GM12878 (cell line): ENCODE measurements around the gene KCNK1. TPM values are rescaled to one million over a fixed set of nuclear protein-coding genes. Genes with fewer than 3 reads are reported as not detected.

ENCODE experiments used
- CBX3 ChIP-seq: fragments of 200-600 bp; sonication (generic); IDR thresholded peaks from 2 replicates; pipeline ENCODE4 v1.6.1; 2016; ENCODE audit warnings: low read depth, borderline replicate concordance
- CBX5 ChIP-seq: sonication (generic); IDR thresholded peaks from 2 replicates; pipeline ENCODE4 v1.6.1; 2016; ENCODE audit warnings: low read depth, moderate library complexity, mild to moderate bottlenecking, inconsistent platforms
- CEBPB ChIP-seq, 2 experiments: fragments of 150-350 bp in 1 of 2; IDR thresholded peaks; 2 replicates each; pipeline ENCODE4 v1.6.1; 2012 to 2014; ENCODE audit warnings: low read depth in 2 of 2, low read length in 2 of 2, borderline replicate concordance in 1 of 2, inconsistent platforms in 1 of 2
- CEBPZ ChIP-seq: fragments of 150-350 bp; IDR thresholded peaks from 2 replicates; pipeline ENCODE4 v1.6.1; 2016; ENCODE audit warnings: low read depth, low read length
- CHD1 ChIP-seq: IDR thresholded peaks from 2 replicates; pipeline ENCODE4 v1.6.1; 2012; ENCODE audit warnings: low read depth, low read length, improper control_type of control experiment
- HDAC6 ChIP-seq: fragments of 200-600 bp; sonication (generic); IDR thresholded peaks from one replicate; pipeline ENCODE4 v1.8.0; 2017; ENCODE audit warnings: antibody characterized with exemption; ENCODE audit not compliant: unreplicated experiment
- IKZF2 ChIP-seq, 2 experiments: fragments of 450-650 bp; IDR thresholded peaks; 2 replicates each; pipeline ENCODE4 v1.6.1; 2017; ENCODE audit warnings: mild to moderate bottlenecking in 2 of 2, moderate library complexity in 2 of 2
- KDM1A ChIP-seq: fragments of 200-600 bp; sonication (generic); IDR thresholded peaks from 2 replicates; pipeline ENCODE4 v1.6.1; 2016; ENCODE audit warnings: borderline replicate concordance
- NFYB ChIP-seq: IDR thresholded peaks from 2 replicates; pipeline ENCODE4 v1.6.1; 2011; ENCODE audit warnings: low read depth, mild to moderate bottlenecking, low read length, improper control_type of control experiment, moderate library complexity; ENCODE audit not compliant: insufficient read depth
- NR2C1 ChIP-seq: fragments of 450-650 bp; IDR thresholded peaks from 2 replicates; pipeline ENCODE4 v1.6.1; 2017; ENCODE audit warnings: antibody characterized with exemption, mild to moderate bottlenecking, moderate library complexity
- PAX5 ChIP-seq: IDR thresholded peaks from 2 replicates; pipeline ENCODE4 v1.6.1; 2011; ENCODE audit warnings: low read depth, low read length, borderline replicate concordance
- PML ChIP-seq: IDR thresholded peaks from 2 replicates; pipeline ENCODE4 v1.6.1; 2012; ENCODE audit warnings: low read length, inconsistent platforms
- SIX5 ChIP-seq: IDR thresholded peaks from 2 replicates; pipeline ENCODE4 v1.6.1; 2011; ENCODE audit warnings: mild to moderate bottlenecking, low read depth, low read length, moderate library complexity; ENCODE audit not compliant: severe bottlenecking
- SMAD5 ChIP-seq: IDR thresholded peaks from 2 replicates; pipeline ENCODE4 v1.6.1; 2016; ENCODE audit warnings: antibody characterized with exemption, low read depth
- SP1 ChIP-seq: IDR thresholded peaks from one replicate; pipeline ENCODE4 v1.6.1; 2011; ENCODE audit warnings: low read depth, low read length
- TBL1XR1 ChIP-seq: IDR thresholded peaks from 2 replicates; pipeline ENCODE4 v1.6.1; 2012; ENCODE audit warnings: low read depth, low read length, improper control_type of control experiment
- ZNF687 ChIP-seq: fragments of 450-650 bp; IDR thresholded peaks from 2 replicates; pipeline ENCODE4 v1.6.1; 2017; ENCODE audit warnings: mild to moderate bottlenecking, moderate library complexity
- polyA plus RNA-seq, 11 experiments: library from polyadenylated mRNA; depleted of rRNA in 4 of 11; unstranded in 6 of 11; stranded (reverse) in 5 of 11; fragments of >200 nt; fragmentation: Nextera tagmentation in 4 of 11; fragmentation: Illumina TruSeq in 1 of 11; extraction: Ambion mirVana in 4 of 11; extraction: Trizol in 1 of 11; gene quantifications; 1 replicate in 1 of 11; 2 replicates in 10 of 11; pipeline versions ENCODE4 v1.2.1 to v1.2.3, GENCODE V29; 2011 to 2016; ENCODE audit warnings: inconsistent platforms in 2 of 11, missing spikeins in 2 of 11, low read depth in 1 of 11
- total RNA-seq, 4 experiments: library from RNA; depleted of rRNA in 3 of 4; stranded (reverse); fragments of >200 nt in 3 of 4; fragmentation: Illumina TruSeq in 1 of 4; extraction: Trizol in 1 of 4; gene quantifications; 2 replicates each; pipeline versions ENCODE4 v1.2.1 to v1.2.3, GENCODE V29; 2013 to 2021
- TF ChIP-seq, protein P1 (sequence below): fragments of 450-650 bp; IDR thresholded peaks from 2 replicates; pipeline ENCODE4 v1.6.1; 2016; ENCODE audit warnings: mild to moderate bottlenecking
- TF ChIP-seq, protein P2 (sequence below): IDR thresholded peaks from 2 replicates; pipeline ENCODE4 v1.6.1; 2012; ENCODE audit warnings: low read length, inconsistent platforms

The KCNK1 gene
- total and polyA plus RNA-seq, 10 of the 15 experiments (the other 5 are each of a cell fraction or from before 2014, with no cell fraction given) = 9.4 to 27.6 (median 15.1) TPM

DNA sequence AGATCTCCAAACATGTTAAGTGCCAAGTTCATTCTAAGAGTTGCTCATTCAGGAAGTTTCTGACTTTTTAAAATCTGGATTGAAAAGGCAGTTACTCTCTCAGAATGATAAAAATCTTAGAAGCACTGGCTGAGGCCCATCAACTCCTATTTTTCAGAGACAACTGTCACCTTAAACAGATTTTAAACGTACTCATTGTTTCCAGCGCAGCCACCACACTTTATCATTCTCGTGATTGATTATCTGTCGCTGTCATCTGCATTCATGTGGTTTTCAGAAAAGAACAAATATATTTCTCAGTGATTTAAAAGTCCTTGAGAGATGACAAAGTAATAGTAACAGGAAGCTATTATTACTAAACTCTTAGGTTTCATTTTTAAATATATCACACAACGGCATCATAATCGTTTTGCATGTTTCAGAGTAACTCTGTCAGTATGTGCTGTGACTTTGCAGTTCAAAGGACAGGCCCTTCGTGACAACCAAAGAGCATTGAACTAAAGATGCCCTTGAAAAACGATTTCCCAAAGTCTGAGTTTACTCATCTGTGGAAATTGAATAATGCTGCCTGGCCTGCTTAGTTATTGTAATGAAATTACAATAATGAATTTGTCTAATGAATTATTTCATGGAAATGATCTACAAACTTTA lies 14.9 kb upstream of the KCNK1 start (continued):
- TF ChIP-seq, protein P1, sequence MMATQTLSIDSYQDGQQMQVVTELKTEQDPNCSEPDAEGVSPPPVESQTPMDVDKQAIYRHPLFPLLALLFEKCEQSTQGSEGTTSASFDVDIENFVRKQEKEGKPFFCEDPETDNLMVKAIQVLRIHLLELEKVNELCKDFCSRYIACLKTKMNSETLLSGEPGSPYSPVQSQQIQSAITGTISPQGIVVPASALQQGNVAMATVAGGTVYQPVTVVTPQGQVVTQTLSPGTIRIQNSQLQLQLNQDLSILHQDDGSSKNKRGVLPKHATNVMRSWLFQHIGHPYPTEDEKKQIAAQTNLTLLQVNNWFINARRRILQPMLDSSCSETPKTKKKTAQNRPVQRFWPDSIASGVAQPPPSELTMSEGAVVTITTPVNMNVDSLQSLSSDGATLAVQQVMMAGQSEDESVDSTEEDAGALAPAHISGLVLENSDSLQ = peak; percentile 96
- peak; percentile 73 for TF ChIP-seq ZNF687
- TF ChIP-seq PML = peak; percentile 36; the same call in 1 of the 2 replicates
- no peak for TF ChIP-seq HDAC6
- TF ChIP-seq NR2C1 = peak; percentile 36; the same call in 1 of the 2 replicates
- TF ChIP-seq KDM1A = no peak
- TF ChIP-seq, protein P2, sequence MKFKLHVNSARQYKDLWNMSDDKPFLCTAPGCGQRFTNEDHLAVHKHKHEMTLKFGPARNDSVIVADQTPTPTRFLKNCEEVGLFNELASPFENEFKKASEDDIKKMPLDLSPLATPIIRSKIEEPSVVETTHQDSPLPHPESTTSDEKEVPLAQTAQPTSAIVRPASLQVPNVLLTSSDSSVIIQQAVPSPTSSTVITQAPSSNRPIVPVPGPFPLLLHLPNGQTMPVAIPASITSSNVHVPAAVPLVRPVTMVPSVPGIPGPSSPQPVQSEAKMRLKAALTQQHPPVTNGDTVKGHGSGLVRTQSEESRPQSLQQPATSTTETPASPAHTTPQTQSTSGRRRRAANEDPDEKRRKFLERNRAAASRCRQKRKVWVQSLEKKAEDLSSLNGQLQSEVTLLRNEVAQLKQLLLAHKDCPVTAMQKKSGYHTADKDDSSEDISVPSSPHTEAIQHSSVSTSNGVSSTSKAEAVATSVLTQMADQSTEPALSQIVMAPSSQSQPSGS = peak; percentile 93
- no peak for TF ChIP-seq SIX5
- TF ChIP-seq NFYB = no peak
- peak; percentile 50 to 79; a peak in 3 of 4 replicates for TF ChIP-seq IKZF2 (IDR thresholded peaks at IDR 0.05)
- TF ChIP-seq SMAD5 = no peak
- TF ChIP-seq CEBPB (IDR thresholded peaks at IDR 0.05; ENCODE audit: borderline replicate concordance in 1 of 2, low read depth in 2 of 2, low read length in 2 of 2) = peak in 1 of 2 experiments; percentile 53; a peak in 1 of 4 replicates
- TF ChIP-seq TBL1XR1 = peak; percentile 79
- peak; percentile 56; the same call in 1 of the 2 replicates for TF ChIP-seq PAX5
- no peak for TF ChIP-seq CHD1
- 0 out of 2 replicates have a peak, but pooled peaks have one; percentile 41 for TF ChIP-seq CBX5
- TF ChIP-seq SP1 = peak; percentile 19
- TF ChIP-seq CBX3 = no peak
- TF ChIP-seq CEBPZ = no peak
